ENCODE results near the gene AFAP1L1. TPM values are rescaled to one million over a fixed set of nuclear protein-coding genes. Genes with fewer than 3 reads are reported as not detected.

AFAP1L1 gene
- total and polyA plus RNA-seq, 2 donors (not counting 3 experiments of a cell fraction or from before 2014, with no cell fraction given), result 7.9 to 73.2 TPM

GRCh38 chr5:149285153-149285552 is 13.5 kb downstream of the AFAP1L1 start:
- TF ChIP-seq CTCF (IDR thresholded peaks at IDR 0.05; ENCODE audit: extremely low read depth in 1 of 2, insufficient read depth in 1 of 2, low read depth in 1 of 2, low read length in 2 of 2) (no peak), JUN (IDR thresholded peaks at IDR 0.05; ENCODE audit: borderline replicate concordance, insufficient read depth, insufficient read length, low read depth) (no peak), FOS (IDR thresholded peaks at IDR 0.05; ENCODE audit: borderline replicate concordance, insufficient read depth, low read length) (no peak), MYC (IDR thresholded peaks at IDR 0.05; ENCODE audit: low read depth, low read length) (no peak), MAX (IDR thresholded peaks at IDR 0.05; ENCODE audit: insufficient read depth, insufficient read length) (no peak), EZH2 (IDR thresholded peaks at IDR 0.05; ENCODE audit: borderline replicate concordance, low read depth, low read length, severe bottlenecking) (no peak), POLR2A (IDR thresholded peaks at IDR 0.05; ENCODE audit: low read depth, low read length) (no peak)
- Histone ChIP-seq H4K20me1 (replicated peaks; ENCODE audit: control insufficient read depth, extremely low read depth, insufficient read depth, low read length) (no peaks in the 10 kb centered on the region), H3K9ac (replicated peaks; ENCODE audit: extremely low read depth, insufficient read depth, low read length) (no peak overlapping the region), H3K36me3 (ENCODE audit: control insufficient read depth in 2 of 2, extremely low read depth in 1 of 2, insufficient read depth in 2 of 2, low read length in 2 of 2) (no peaks in the 10 kb centered on the region), H3K4me1 (ENCODE audit: control insufficient read depth, extremely low read depth, insufficient read depth, low read length) (peaks cover 20% of the 10 kb centered on the region), H2AFZ (ENCODE audit: low read depth, low read length) (no peak overlapping the region), H3K4me2 (ENCODE audit: insufficient read depth, low read length) (no peak overlapping the region), H3K27me3 (ENCODE audit: control insufficient read depth in 2 of 2, insufficient read depth in 2 of 2, low read length in 2 of 2) (no peaks in the 10 kb centered on the region), H3K4me3 (replicated peaks in 1 of 3; ENCODE audit: insufficient read depth in 1 of 3, low read depth in 1 of 3, low read length in 3 of 3) (no peak overlapping the region), H3K27ac (ENCODE audit: insufficient read depth, low read depth, low read length) (no peak overlapping the region), H3K9me3 (replicated peaks; ENCODE audit: control insufficient read depth, insufficient read depth, low read length) (no peaks in the 10 kb centered on the region), H3K79me2 (ENCODE audit: control insufficient read depth, insufficient read depth, low read length) (no peaks in the 10 kb centered on the region), H3K9me1 (replicated peaks; ENCODE audit: control insufficient read depth, extremely low read depth, insufficient read depth, low read length) (no peaks in the 10 kb centered on the region)
- intact Hi-C loops (cut with micrococcal nuclease), result no loop called here
- no TSS peak for BruUV-seq (replicated peaks)
- dilution Hi-C loops (cut with MboI; ENCODE audit: extremely low pct_ligation_motif_present, low sequenced_read_pairs), result no loop called here
- CTCF ChIA-PET, result no interaction called here
- DNase-seq (ENCODE audit: low read depth, low spot score) (no peak), FAIRE-seq (no peak)
- POLR2A ChIA-PET, result interaction anchor here (0.7 kb wide), 1 partner anchor 121 kb away, joined by 3 read pairs; no protein-coding TSS in a partner anchor
